ENCODE data around the gene POLD1.
A peak's percentile ranks its signal among the peaks of the same experiment; 100 is the strongest.

The POLD1 gene

GRCh38 chr19:50378863-50379236 lies 5.3 kb upstream of the POLD1 start:
- H3K4me3 ChIP-seq (ENCODE audit: control insufficient read depth, low read depth, low read length) = no peak overlapping the region
- DNase-seq (ENCODE audit: low read depth) = no peak
- no peak for TF ChIP-seq CTCF (conservative IDR thresholded peaks at IDR 0.05; ENCODE audit: control insufficient read depth, insufficient read depth, low read depth, low read length)

- no peak for TF ChIP-seq CTCF (conservative IDR thresholded peaks at IDR 0.05; ENCODE audit: control insufficient read depth, insufficient read depth, low read depth, low read length)
- no peak for DNase-seq (ENCODE audit: low read depth)
- H3K4me3 ChIP-seq (ENCODE audit: control insufficient read depth, low read depth, low read length) = no peak overlapping the region
Observed at GRCh38 chr19:50379602-50380001, 4.5 kb upstream of the POLD1 start.

- H3K4me3 ChIP-seq (ENCODE audit: control insufficient read depth, low read depth, low read length) = no peak overlapping the region
- peak; percentile 37 for DNase-seq (ENCODE audit: low read depth)
- no peak for TF ChIP-seq CTCF (conservative IDR thresholded peaks at IDR 0.05; ENCODE audit: control insufficient read depth, insufficient read depth, low read depth, low read length)
Observed at GRCh38 chr19:50380137-50380536, 4.0 kb upstream of the POLD1 start.

- H3K4me3 ChIP-seq (ENCODE audit: control insufficient read depth, low read depth, low read length) = no peak overlapping the region
- no peak for TF ChIP-seq CTCF (conservative IDR thresholded peaks at IDR 0.05; ENCODE audit: control insufficient read depth, insufficient read depth, low read depth, low read length)
- no peak for DNase-seq (ENCODE audit: low read depth)
Observed at GRCh38 chr19:50380751-50381151, 3.4 kb upstream of the POLD1 start.

GRCh38 chr19:50381881-50382729 lies 2.0 kb upstream of the POLD1 start:
- DNase-seq (ENCODE audit: low read depth) = no peak
- no peak overlapping the region for H3K4me3 ChIP-seq (ENCODE audit: control insufficient read depth, low read depth, low read length)

GRCh38 chr19:50383001-50383851 lies 921 bp upstream of the POLD1 start:
- H3K4me3 ChIP-seq (ENCODE audit: control insufficient read depth, low read depth, low read length) = peak overlapping the region; percentile 71
- DNase-seq (ENCODE audit: low read depth) = no peak
- TF ChIP-seq CTCF (conservative IDR thresholded peaks at IDR 0.05; ENCODE audit: control insufficient read depth, insufficient read depth, low read depth, low read length) = no peak

More at GRCh38 chr19:50381881-50382729, 2.0 kb upstream of the POLD1 start:
- no peak for TF ChIP-seq CTCF (conservative IDR thresholded peaks at IDR 0.05; ENCODE audit: control insufficient read depth, insufficient read depth, low read depth, low read length)

All from fibroblast of mammary gland (primary cell).